ENCODE measurements around the gene MYOCD.

Gene MYOCD

GRCh38 chr17:12627177-12627629, 38.5 kb upstream of the MYOCD start:
- Histone ChIP-seq H2AFZ (ENCODE audit: low read depth, low read length) (no peak overlapping the region), H3K4me2 (ENCODE audit: insufficient read depth, low read length) (no peak overlapping the region), H3K27ac (ENCODE audit: low read length) (no peak overlapping the region), H3K79me2 (ENCODE audit: insufficient read depth, low read length) (no peaks in the 10 kb centered on the region), H3K4me3 (ENCODE audit: low read depth in 1 of 2, low read length in 2 of 2) (no peak overlapping the region), H3K27me3 (ENCODE audit: insufficient read depth, low read length, poor library complexity) (no peaks in the 10 kb centered on the region), H3K36me3 (ENCODE audit: insufficient read depth, low read length) (no peaks in the 10 kb centered on the region), H4K20me1 (ENCODE audit: insufficient read depth, low read length) (no peaks in the 10 kb centered on the region), H3K4me1 (ENCODE audit: insufficient read depth, low read length) (no peaks in the 10 kb centered on the region), H3K9ac (ENCODE audit: low read depth, low read length) (no peak overlapping the region), H3K9me3 (ENCODE audit: insufficient read depth, low read length, severe bottlenecking) (no peaks in the 10 kb centered on the region)
- TF ChIP-seq CTCF (IDR thresholded peaks at IDR 0.05; ENCODE audit: borderline replicate concordance, extremely low read depth, low read length, poor library complexity, severe bottlenecking) (no peak), EZH2 (IDR thresholded peaks at IDR 0.05; ENCODE audit: borderline replicate concordance, low read depth, low read length, severe bottlenecking) (no peak)
- DNase-seq (no peak), ATAC-seq (ENCODE audit: insufficient read depth, low read depth) (no peak)

- H4K20me1 ChIP-seq (ENCODE audit: insufficient read depth, low read length), result no peaks in the 10 kb centered on the region
- H3K27me3 ChIP-seq (ENCODE audit: insufficient read depth, low read length, poor library complexity), result no peaks in the 10 kb centered on the region
- no peak for ATAC-seq (ENCODE audit: insufficient read depth, low read depth)
- H3K4me3 ChIP-seq (ENCODE audit: low read depth in 1 of 2, low read length in 2 of 2), result no peak overlapping the region
- H3K4me2 ChIP-seq (ENCODE audit: insufficient read depth, low read length), result no peak overlapping the region
- DNase-seq, result no peak
- no peak overlapping the region for H2AFZ ChIP-seq (ENCODE audit: low read depth, low read length)
- H3K9ac ChIP-seq (ENCODE audit: low read depth, low read length), result no peak overlapping the region
- no peaks in the 10 kb centered on the region for H3K4me1 ChIP-seq (ENCODE audit: insufficient read depth, low read length)
- no peak overlapping the region for H3K27ac ChIP-seq (ENCODE audit: low read length)
- no peak for TF ChIP-seq CTCF (IDR thresholded peaks at IDR 0.05; ENCODE audit: borderline replicate concordance, extremely low read depth, low read length, poor library complexity, severe bottlenecking)
- no peak for TF ChIP-seq EZH2 (IDR thresholded peaks at IDR 0.05; ENCODE audit: borderline replicate concordance, low read depth, low read length, severe bottlenecking)
- no peaks in the 10 kb centered on the region for H3K36me3 ChIP-seq (ENCODE audit: insufficient read depth, low read length)
- no peaks in the 10 kb centered on the region for H3K79me2 ChIP-seq (ENCODE audit: insufficient read depth, low read length)
- no peaks in the 10 kb centered on the region for H3K9me3 ChIP-seq (ENCODE audit: insufficient read depth, low read length, severe bottlenecking)
These were observed 37.8 kb upstream of the MYOCD start for GRCh38 chr17:12627781-12628451.

- Histone ChIP-seq H3K27me3 (ENCODE audit: insufficient read depth, low read length, poor library complexity) (no peaks in the 10 kb centered on the region), H2AFZ (ENCODE audit: low read depth, low read length) (no peak overlapping the region), H3K4me3 (ENCODE audit: low read depth in 1 of 2, low read length in 2 of 2) (no peak overlapping the region), H3K79me2 (ENCODE audit: insufficient read depth, low read length) (no peaks in the 10 kb centered on the region), H3K4me1 (ENCODE audit: insufficient read depth, low read length) (no peaks in the 10 kb centered on the region), H4K20me1 (ENCODE audit: insufficient read depth, low read length) (no peaks in the 10 kb centered on the region), H3K4me2 (ENCODE audit: insufficient read depth, low read length) (no peak overlapping the region), H3K9me3 (ENCODE audit: insufficient read depth, low read length, severe bottlenecking) (no peaks in the 10 kb centered on the region), H3K36me3 (ENCODE audit: insufficient read depth, low read length) (no peaks in the 10 kb centered on the region), H3K9ac (ENCODE audit: low read depth, low read length) (no peak overlapping the region), H3K27ac (ENCODE audit: low read length) (no peak overlapping the region)
- TF ChIP-seq CTCF (IDR thresholded peaks at IDR 0.05; ENCODE audit: borderline replicate concordance, extremely low read depth, low read length, poor library complexity, severe bottlenecking) (no peak), EZH2 (IDR thresholded peaks at IDR 0.05; ENCODE audit: borderline replicate concordance, low read depth, low read length, severe bottlenecking) (no peak)
- no peak for DNase-seq
- no peak for ATAC-seq (ENCODE audit: insufficient read depth, low read depth)
These were observed 34.6 kb upstream of the MYOCD start for GRCh38 chr17:12631076-12631475.
